ENCODE data around the gene ZNF747.

The ZNF747 gene

DNA sequence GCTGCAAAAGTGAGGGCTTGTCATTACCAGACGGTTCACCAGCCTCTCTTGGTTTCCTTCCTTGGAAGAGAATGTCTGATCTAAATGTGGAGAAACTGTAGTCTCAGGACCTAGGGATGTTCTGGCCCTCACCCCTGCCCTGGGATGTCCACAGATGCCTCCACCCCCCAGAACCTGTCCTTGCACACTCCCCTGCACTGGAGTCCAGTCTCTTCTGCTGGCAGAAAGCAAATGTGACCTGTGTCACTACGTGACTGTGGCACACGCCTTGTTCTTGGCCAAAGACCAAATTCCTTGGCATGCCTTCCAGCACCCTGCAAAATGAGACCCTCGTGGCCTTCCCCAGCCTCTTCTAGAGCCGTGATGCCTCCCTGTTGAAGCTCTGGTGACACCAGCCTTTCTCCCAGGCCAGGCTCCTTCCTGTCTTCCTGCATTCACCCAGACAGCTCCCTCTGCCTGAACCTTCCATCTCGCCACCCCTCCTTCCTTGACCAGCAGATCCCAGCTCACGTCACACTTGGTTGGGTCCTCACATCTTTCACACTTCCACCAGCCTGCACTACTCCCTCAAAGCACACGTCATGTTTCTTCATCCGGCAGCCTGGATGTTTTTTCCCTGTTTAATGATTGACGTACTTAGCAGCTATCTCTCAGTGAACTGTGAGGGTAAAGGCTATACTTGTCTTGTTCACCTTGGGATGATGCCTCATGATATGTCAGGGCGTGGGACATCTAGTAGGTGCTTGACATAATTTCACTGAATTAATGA, 12.6 kb downstream of the ZNF747 start:
- DNase-seq (ENCODE audit: low spot score in 2 of 2) (no peak), ATAC-seq (ENCODE audit: low read depth) (no peak)
- peaks cover 26% of the 10 kb centered on the region for H3K36me3 Mint-ChIP-seq
- no peak overlapping the region for H3K4me3 Mint-ChIP-seq
- H3K27me3 Mint-ChIP-seq: no peaks in the 10 kb centered on the region
- H3K27ac Mint-ChIP-seq: peak overlapping the region; percentile 3
- peaks cover 9% of the 10 kb centered on the region for H3K4me1 Mint-ChIP-seq
- H3K9me3 Mint-ChIP-seq: no peaks in the 10 kb centered on the region

DNA sequence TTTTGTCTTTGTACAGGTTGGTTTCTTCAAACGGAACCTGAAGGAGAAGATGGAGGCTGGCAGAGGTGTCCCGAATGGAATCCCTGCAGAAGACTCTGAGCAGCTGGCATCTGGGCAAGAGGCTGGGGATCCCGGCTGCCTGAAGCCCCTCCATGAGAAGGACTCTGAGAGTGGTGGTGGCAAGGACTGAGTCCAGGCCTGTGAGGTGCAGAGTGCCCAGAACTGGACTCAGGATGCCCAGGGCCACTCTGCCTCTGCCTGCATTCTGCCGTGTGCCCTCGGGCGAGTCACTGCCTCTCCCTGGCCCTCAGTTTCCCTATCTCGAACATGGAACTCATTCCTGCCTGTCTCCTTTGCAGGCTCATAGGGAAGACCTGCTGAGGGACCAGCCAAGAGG, 13.2 kb downstream of the ZNF747 start:
- H3K27me3 Mint-ChIP-seq: no peaks in the 10 kb centered on the region
- no peak for ATAC-seq (ENCODE audit: low read depth)
- H3K9me3 Mint-ChIP-seq: no peaks in the 10 kb centered on the region
- H3K4me3 Mint-ChIP-seq: no peak overlapping the region
- DNase-seq (ENCODE audit: low spot score in 2 of 2): no peak
- peaks cover 31% of the 10 kb centered on the region for H3K36me3 Mint-ChIP-seq
- H3K4me1 Mint-ChIP-seq: peaks cover 9% of the 10 kb centered on the region
- H3K27ac Mint-ChIP-seq: peak overlapping the region; percentile 3

DNA sequence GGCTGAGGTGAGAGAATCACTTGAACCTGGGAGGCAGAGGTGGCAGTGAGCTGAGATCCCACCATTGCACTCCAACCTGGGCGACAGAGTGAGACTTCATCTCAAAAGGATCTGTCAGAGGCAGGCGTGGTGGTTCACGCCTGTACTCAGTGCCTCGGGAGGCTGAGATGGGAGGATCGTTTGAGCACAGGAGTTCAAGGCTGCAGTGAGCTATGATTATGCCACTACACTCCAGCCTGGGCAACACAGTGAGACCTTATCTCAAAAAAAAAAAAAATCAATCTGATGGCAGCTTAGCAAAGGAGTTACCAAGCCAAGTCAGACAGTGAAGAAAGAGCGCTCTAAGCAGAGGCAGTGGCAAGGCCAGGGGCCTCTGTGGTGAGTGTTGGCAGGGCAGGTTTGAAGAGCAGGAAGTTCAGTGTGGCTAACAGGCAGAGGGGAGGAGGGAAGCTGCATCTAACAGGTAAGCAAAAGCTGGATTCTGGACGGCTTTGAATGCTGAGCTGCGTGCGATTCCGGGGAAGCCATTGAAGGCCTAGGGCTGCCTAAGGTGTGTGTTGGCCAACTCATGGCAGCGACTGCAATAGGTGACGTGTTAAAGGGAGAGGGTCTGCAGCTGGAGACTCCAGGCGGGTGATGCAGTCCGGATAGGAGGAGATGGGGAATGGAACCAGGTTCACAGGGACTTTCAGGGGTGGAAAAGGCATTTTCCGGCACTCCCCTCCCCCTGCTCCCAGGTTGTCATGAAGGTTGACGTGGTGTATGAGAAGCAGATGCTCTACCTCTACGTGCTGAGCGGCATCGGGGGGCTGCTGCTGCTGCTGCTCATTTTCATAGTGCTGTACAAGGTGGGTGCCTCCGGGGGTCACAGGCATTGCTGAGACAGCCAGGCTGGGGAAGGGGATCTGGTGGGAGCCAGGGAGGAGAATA, 15.3 kb downstream of the ZNF747 start:
- H3K27ac Mint-ChIP-seq: no peak overlapping the region
- ATAC-seq (ENCODE audit: low read depth): no peak

DNA sequence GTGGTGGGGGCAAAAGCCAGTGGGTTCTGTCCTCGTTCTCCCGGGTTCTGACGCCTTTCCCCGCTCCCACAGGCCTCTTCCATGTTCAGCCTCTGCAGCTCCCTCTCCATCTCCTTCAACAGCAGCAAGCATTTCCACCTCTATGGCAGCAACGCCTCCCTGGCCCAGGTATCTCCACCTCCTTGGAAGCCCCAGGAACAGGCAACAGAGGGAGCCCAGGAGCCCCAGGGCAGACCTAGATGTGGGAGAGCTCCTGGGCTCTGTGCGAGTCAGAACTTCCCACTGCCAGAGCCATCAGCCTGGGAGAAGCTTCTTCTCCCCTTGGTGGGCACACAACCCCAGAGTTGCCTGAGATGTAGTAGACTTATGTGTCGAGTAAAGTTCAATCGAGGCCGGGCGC, 16.1 kb downstream of the ZNF747 start:
- H3K36me3 Mint-ChIP-seq: peaks cover 38% of the 10 kb centered on the region
- H3K9me3 Mint-ChIP-seq: no peaks in the 10 kb centered on the region
- H3K27ac Mint-ChIP-seq: no peak overlapping the region
- peaks cover 4% of the 10 kb centered on the region for H3K4me1 Mint-ChIP-seq
- DNase-seq (ENCODE audit: low spot score in 2 of 2): no peak
- ATAC-seq (ENCODE audit: low read depth): no peak
- no peak overlapping the region for H3K4me3 Mint-ChIP-seq
- H3K27me3 Mint-ChIP-seq: no peaks in the 10 kb centered on the region

More for the DNA sequence above, 15.3 kb downstream of the ZNF747 start:
- no peaks in the 10 kb centered on the region for H3K27me3 Mint-ChIP-seq
- no peak for DNase-seq (ENCODE audit: low spot score in 2 of 2)
- no peaks in the 10 kb centered on the region for H3K9me3 Mint-ChIP-seq
- H3K4me1 Mint-ChIP-seq: peaks cover 4% of the 10 kb centered on the region
- peaks cover 34% of the 10 kb centered on the region for H3K36me3 Mint-ChIP-seq
- H3K4me3 Mint-ChIP-seq: no peak overlapping the region

DNA sequence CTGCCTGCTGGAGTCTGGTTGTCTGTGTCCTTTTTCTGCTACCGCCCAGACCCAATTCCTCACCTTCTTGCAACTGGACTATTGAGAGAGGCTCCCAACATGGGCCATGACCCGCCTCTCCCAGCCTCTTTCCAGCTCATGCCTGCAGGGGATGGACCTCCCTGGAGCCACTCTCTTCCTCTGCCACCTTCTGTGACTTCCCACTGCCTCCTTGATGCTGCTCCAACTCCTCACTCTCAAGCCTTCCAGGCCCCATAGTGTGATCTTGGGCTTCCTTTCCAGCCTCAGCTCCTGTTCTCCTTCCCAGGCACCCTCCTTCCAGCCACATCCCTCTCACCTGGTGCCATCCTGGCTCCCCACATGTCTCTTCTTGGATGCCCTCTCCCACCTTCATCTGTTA, 19.4 kb downstream of the ZNF747 start:
- DNase-seq (ENCODE audit: low spot score in 2 of 2): no peak
- no peaks in the 10 kb centered on the region for H3K4me1 Mint-ChIP-seq
- H3K4me3 Mint-ChIP-seq: no peak overlapping the region
- peaks cover 55% of the 10 kb centered on the region for H3K36me3 Mint-ChIP-seq
- H3K9me3 Mint-ChIP-seq: no peaks in the 10 kb centered on the region
- ATAC-seq (ENCODE audit: low read depth): no peak
- H3K27me3 Mint-ChIP-seq: no peaks in the 10 kb centered on the region
- peak overlapping the region; percentile 28 for H3K27ac Mint-ChIP-seq

DNA sequence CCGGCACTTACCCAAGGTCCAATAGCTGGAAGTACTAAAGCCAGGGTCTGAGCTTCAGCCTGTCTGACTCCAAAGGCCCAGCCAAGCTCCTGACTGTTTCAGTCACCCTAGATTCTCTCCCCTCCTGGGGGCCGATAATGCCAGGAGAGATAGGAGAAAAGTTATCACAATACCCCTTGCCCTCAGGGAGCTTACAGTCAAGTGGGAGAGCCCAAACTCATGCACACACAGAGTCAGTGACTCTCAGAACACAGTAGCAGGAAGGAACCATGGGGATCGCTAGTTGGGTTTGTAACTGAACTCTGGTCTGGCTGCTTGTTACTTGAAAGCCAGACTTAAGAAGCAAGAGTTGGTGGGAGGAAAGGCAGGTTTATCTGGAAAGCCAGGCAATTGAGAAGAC, 23.1 kb downstream of the ZNF747 start:
- no peak overlapping the region for H3K27ac Mint-ChIP-seq
- H3K9me3 Mint-ChIP-seq: no peaks in the 10 kb centered on the region
- no peaks in the 10 kb centered on the region for H3K4me1 Mint-ChIP-seq
- peaks cover 35% of the 10 kb centered on the region for H3K36me3 Mint-ChIP-seq
- ATAC-seq (ENCODE audit: low read depth) (no peak), DNase-seq (ENCODE audit: low spot score in 2 of 2) (no peak)
- H3K4me3 Mint-ChIP-seq: no peak overlapping the region
- H3K27me3 Mint-ChIP-seq: no peaks in the 10 kb centered on the region

DNA sequence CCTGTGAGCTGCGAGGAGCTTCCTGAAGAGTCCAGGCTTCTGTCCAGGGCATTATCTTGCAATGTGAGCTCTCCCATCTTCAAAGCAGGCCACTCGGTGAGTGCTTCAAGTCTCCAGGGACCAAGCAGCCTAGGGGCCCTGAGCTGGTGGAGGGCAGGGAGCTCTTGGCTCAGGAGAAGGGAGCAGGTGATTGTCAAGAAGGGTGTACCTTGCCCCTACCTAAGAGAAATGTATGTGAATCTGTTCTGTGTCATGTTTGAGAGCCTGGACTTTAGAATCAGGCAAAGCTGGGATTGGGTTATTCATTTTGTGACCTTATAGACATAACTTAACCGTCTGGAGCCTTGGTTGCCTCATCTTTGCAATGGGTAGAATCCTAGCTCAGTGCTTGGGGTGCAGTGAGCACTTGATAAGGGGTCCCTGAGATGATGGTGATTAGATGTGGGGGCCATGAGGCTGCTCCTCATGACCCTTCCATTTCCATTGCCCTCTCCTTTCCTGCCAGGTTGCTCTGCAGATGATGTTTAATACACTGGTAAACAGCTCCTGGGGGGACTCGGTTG, 24.2 kb downstream of the ZNF747 start:
- no peak for ATAC-seq (ENCODE audit: low read depth)
- no peak overlapping the region for H3K27ac Mint-ChIP-seq
- H3K9me3 Mint-ChIP-seq: no peaks in the 10 kb centered on the region
- H3K4me1 Mint-ChIP-seq: no peaks in the 10 kb centered on the region
- no peak for DNase-seq (ENCODE audit: low spot score in 2 of 2)
- no peaks in the 10 kb centered on the region for H3K27me3 Mint-ChIP-seq
- no peak overlapping the region for H3K4me3 Mint-ChIP-seq
- peaks cover 34% of the 10 kb centered on the region for H3K36me3 Mint-ChIP-seq

DNA sequence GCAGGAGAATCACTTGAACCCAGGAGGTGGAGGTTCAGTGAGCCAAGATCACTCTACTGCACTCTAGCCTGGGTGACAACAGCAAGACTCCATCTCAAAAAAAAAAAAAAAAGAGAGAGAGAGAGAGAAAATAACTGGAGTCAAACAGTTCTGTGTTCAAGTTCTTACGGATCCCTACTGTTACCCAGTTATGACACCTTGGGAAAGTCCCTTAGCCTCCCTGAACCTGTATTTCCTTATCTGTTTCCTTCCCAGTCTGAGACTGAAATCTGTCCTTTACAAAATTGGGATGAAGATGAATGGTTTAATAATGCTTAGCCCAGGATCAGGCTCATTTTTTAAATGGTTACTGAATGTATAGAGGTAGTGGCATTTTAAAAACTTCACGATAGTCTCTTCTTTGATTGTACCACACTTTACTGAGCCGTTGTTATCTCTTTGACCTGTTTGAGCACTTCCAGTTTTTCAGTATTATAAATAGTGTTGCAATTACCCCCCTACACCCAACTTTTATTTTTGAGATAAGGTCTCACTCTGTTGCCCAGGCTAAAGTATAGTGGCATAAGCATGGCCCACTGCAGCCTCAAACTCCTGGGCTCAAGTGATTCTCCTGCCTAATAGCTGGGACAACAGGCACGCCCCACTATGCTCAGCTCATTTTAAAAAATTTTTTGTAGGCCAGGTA, 25.4 kb downstream of the ZNF747 start:
- Mint-ChIP-seq H3K27ac (no peak overlapping the region), H3K27me3 (no peaks in the 10 kb centered on the region), H3K4me1 (no peaks in the 10 kb centered on the region), H3K9me3 (no peaks in the 10 kb centered on the region), H3K4me3 (no peak overlapping the region), H3K36me3 (peaks cover 34% of the 10 kb centered on the region)
- ATAC-seq (ENCODE audit: low read depth) (no peak), DNase-seq (ENCODE audit: low spot score in 2 of 2) (no peak)

DNA sequence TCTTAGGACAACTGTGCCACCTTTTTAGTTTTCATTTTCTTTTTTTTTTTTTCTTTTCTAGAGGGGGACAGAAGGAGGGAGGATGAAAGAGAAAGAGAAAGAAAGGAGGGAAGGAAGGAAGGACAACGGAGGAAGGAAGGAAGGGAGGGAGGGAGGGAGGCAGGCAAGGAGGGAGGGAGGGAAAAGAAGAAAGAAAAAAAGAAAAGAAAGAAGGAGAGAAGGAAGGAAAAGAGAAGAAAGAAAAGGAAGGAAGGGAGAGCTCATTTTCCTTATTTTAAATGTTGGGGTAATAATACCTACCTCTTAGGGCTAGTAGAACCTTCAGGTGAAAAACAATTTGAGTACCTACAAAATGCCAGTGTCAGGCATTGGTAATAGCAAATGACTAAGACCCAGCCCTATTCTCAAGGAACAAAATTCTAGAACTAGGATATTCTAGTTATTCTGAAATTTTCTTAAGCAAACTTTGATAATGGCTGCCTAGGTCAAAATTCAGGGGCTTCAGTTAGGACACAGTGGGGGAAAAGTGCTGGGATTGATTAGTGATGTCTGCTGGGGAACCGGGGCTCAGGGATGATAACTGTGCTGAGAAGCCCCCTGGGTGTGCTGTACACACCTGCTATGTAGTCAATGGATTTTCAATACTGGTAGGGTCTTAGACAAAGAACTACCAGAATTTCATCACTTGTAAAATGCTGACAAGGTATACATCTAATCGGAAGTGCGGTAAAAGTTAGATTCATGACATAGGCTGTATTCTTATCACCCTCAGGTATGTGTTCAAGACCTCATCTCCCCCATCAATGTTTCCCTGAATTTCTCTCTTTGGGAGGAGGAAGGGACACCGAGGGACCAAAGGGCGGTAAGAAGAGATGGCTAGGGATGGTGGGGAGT, 31.0 kb downstream of the ZNF747 start:
- Mint-ChIP-seq H3K4me1 (no peaks in the 10 kb centered on the region), H3K27me3 (no peaks in the 10 kb centered on the region), H3K9me3 (no peaks in the 10 kb centered on the region), H3K4me3 (no peak overlapping the region), H3K27ac (no peak overlapping the region), H3K36me3 (peaks cover 23% of the 10 kb centered on the region)
- DNase-seq (ENCODE audit: low spot score in 2 of 2) (no peak), ATAC-seq (ENCODE audit: low read depth) (no peak)

DNA sequence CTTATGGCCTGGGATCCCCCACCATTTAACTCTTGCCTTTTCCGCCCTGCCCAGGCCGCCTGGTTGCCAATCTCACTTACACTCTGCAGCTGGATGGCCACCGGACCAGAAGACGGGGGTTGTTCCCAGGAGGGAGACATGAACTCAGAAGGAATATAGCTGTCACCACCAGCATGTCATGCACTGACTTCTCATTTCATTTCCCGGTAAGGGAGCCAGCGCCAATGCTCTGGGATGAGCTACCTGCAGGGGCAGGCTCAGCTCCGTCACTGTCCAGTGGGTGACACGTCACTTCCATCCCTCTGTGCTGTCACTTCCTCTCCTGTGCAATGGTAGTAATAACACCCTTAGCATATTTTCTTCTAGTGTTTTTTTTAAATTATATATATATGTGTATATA, 35.4 kb downstream of the ZNF747 start:
- no peaks in the 10 kb centered on the region for H3K9me3 Mint-ChIP-seq
- H3K4me3 Mint-ChIP-seq: no peak overlapping the region
- H3K27ac Mint-ChIP-seq: no peak overlapping the region
- ATAC-seq (ENCODE audit: low read depth) (no peak), DNase-seq (ENCODE audit: low spot score in 2 of 2) (no peak)
- H3K27me3 Mint-ChIP-seq: no peaks in the 10 kb centered on the region
- H3K4me1 Mint-ChIP-seq: no peaks in the 10 kb centered on the region
- peaks cover 26% of the 10 kb centered on the region for H3K36me3 Mint-ChIP-seq

DNA sequence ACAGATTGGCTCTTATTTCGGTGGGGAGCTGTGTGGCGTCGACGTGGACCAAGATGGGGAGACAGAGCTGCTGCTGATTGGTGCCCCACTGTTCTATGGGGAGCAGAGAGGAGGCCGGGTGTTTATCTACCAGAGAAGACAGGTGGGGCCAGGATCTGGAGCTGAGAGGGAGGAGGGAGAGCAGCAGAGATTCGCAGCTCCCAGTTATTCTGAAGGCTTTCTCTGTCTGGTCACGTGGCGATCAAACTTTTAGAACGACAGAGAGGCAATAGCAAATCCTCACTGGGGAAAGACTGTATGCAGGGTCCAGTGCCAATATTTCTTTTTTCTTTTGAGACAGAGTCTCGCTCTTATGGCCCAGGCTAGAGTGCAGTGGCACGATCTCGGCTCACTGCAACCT, 39.9 kb downstream of the ZNF747 start:
- Mint-ChIP-seq H3K4me1 (peaks cover 3% of the 10 kb centered on the region), H3K9me3 (no peaks in the 10 kb centered on the region), H3K27me3 (no peaks in the 10 kb centered on the region), H3K36me3 (peaks cover 31% of the 10 kb centered on the region), H3K4me3 (no peak overlapping the region), H3K27ac (peak overlapping the region; percentile 45)
- DNase-seq (ENCODE audit: low spot score in 2 of 2) (no peak), ATAC-seq (ENCODE audit: low read depth) (no peak)

DNA sequence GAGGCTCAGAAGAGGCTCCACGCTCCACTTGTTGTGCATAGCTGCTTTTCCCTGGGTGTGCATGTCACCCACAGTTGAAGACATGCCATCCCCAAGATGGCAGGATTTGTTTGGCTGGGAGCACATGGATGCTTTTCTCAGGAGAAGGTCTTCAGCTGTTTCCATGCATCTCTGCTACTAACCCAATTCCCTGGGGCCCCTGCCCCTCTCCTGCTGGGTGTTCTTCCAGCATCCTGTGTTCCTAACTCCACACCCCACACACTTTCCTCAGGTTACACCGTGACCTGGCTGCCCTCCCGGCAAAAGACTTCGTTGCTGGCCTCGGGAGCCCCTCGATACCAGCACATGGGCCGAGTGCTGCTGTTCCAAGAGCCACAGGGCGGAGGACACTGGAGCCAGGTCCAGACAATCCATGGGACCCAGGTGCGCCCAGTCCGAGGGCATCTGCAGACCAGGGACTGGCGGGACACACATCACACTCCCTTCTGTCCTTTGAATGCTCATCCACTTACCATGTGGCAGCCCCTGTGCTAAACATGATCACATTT, 40.6 kb downstream of the ZNF747 start:
- no peaks in the 10 kb centered on the region for H3K9me3 Mint-ChIP-seq
- H3K36me3 Mint-ChIP-seq: peaks cover 30% of the 10 kb centered on the region
- H3K27ac Mint-ChIP-seq: no peak overlapping the region
- ATAC-seq (ENCODE audit: low read depth) (no peak), DNase-seq (ENCODE audit: low spot score in 2 of 2) (no peak)
- no peak overlapping the region for H3K4me3 Mint-ChIP-seq
- no peaks in the 10 kb centered on the region for H3K27me3 Mint-ChIP-seq
- H3K4me1 Mint-ChIP-seq: peaks cover 3% of the 10 kb centered on the region

DNA sequence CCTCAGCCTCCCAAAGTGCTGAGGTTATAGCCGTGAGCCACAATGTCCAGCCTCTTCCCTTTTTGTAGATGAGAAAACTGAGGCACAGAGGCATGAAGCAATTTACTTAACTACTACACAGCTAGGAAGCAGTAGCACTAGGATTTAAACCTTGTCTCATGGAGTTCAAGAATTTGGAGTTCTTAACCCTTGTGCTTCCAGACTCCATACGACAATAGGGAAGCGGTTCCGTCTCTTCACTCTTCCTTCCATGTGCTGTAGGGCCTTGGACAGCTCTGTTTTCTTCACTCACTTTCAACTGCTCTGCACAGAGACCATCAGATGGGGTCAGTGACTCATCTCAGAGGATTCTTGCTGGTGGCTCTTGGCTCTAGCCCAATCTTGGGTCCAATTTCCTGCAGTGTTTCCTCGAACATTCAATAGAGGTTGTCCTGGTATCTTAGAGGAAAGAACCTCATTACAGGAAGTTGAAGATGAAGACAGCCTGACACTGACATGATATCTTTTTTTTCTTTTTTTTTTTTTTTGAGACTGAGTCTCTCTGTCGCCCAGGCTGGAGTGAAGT, 42.8 kb downstream of the ZNF747 start:
- Mint-ChIP-seq H3K4me1 (peaks cover 3% of the 10 kb centered on the region), H3K27me3 (no peaks in the 10 kb centered on the region), H3K36me3 (peaks cover 35% of the 10 kb centered on the region), H3K9me3 (no peaks in the 10 kb centered on the region), H3K4me3 (no peak overlapping the region), H3K27ac (no peak overlapping the region)
- DNase-seq (ENCODE audit: low spot score in 2 of 2): no peak
- no peak for ATAC-seq (ENCODE audit: low read depth)
